ENCODE data around the gene IGF2BP3.

GRCh38 chr7:23475576-23475839 is 5.2 kb upstream of the IGF2BP3 start:
- TF ChIP-seq POLR2A (IDR thresholded peaks at IDR 0.05) (no peak), POLR2AphosphoS5 (IDR thresholded peaks at IDR 0.05) (no peak)

Data from spleen (tissue), 3 donors.